Osteocyte (in vitro differentiated cells): ENCODE measurements around the gene OR1J1. TPM values are rescaled to one million over a fixed set of nuclear protein-coding genes. Genes with fewer than 3 reads are reported as not detected.

ENCODE experiments used
- DNase-seq: peaks from one replicate; pipeline ENCODE4 v3.0.0; 2021; ENCODE audit warnings: mixed read lengths; ENCODE audit not compliant: unreplicated experiment; ENCODE audit errors: extremely low spot score
- H3K27ac Mint-ChIP-seq: one replicate; pipeline ENCODE4 v1.8.0; 2021; ENCODE audit warnings: mild to moderate bottlenecking, mixed read lengths; ENCODE audit not compliant: unreplicated experiment
- H3K27me3 Mint-ChIP-seq: one replicate; pipeline ENCODE4 v1.8.0; 2021; ENCODE audit warnings: mixed read lengths; ENCODE audit not compliant: unreplicated experiment
- H3K36me3 Mint-ChIP-seq: one replicate; pipeline ENCODE4 v1.8.0; 2021; ENCODE audit warnings: mixed read lengths; ENCODE audit not compliant: unreplicated experiment
- H3K4me1 Mint-ChIP-seq: one replicate; pipeline ENCODE4 v1.8.0; 2021; ENCODE audit warnings: mixed read lengths; ENCODE audit not compliant: unreplicated experiment
- H3K4me3 Mint-ChIP-seq: one replicate; pipeline ENCODE4 v1.8.0; 2021; ENCODE audit warnings: mild to moderate bottlenecking, moderate library complexity, mixed read lengths; ENCODE audit not compliant: unreplicated experiment
- H3K9me3 Mint-ChIP-seq: one replicate; pipeline ENCODE4 v1.8.0; 2021; ENCODE audit warnings: mixed read lengths; ENCODE audit not compliant: unreplicated experiment
- CTCF ChIP-seq: fragments of 200-600 bp; sonication (generic); IDR thresholded peaks from 2 replicates; pipeline ENCODE4 v1.5.0; 2021; ENCODE audit warnings: antibody characterized with exemption, mild to moderate bottlenecking, moderate library complexity
- total RNA-seq: library from RNA; stranded (reverse); gene quantifications from 2 replicates; pipeline ENCODE4 v1.2.1, GENCODE V29; 2021

Gene OR1J1
- total RNA-seq, 1 donor from 2014 or later = not detected

- Mint-ChIP-seq H3K36me3 (peaks cover 1% of the 10 kb centered on the region), H3K27me3 (peaks cover 7% of the 10 kb centered on the region)
Measured at GRCh38 chr9:122446819-122447484, 30.8 kb downstream of the OR1J1 start.

GRCh38 chr9:122445155-122445749 is 32.5 kb downstream of the OR1J1 start:
- Mint-ChIP-seq H3K4me3 (no peak overlapping the region), H3K4me1 (peaks cover 27% of the 10 kb centered on the region), H3K9me3 (peaks cover 9% of the 10 kb centered on the region), H3K36me3 (peaks cover 1% of the 10 kb centered on the region), H3K27me3 (peaks cover 17% of the 10 kb centered on the region), H3K27ac (peak overlapping the region; percentile 63)
- TF ChIP-seq CTCF = no peak
- no peak for DNase-seq

More at GRCh38 chr9:122446819-122447484, 30.8 kb downstream of the OR1J1 start:
- Mint-ChIP-seq H3K4me3 (no peak overlapping the region), H3K4me1 (peaks cover 27% of the 10 kb centered on the region), H3K27ac (no peak overlapping the region), H3K9me3 (peaks cover 9% of the 10 kb centered on the region)
- no peak for TF ChIP-seq CTCF
- no peak for DNase-seq

- Mint-ChIP-seq H3K27me3 (peaks cover 24% of the 10 kb centered on the region), H3K4me3 (no peak overlapping the region), H3K9me3 (peaks cover 9% of the 10 kb centered on the region), H3K36me3 (peaks cover 1% of the 10 kb centered on the region), H3K4me1 (peaks cover 27% of the 10 kb centered on the region), H3K27ac (peak overlapping the region; percentile 63)
- no peak for DNase-seq
- no peak for TF ChIP-seq CTCF
Measured at GRCh38 chr9:122444041-122444733, 33.5 kb downstream of the OR1J1 start.

- no peak for DNase-seq
- peaks cover under 1% of the 10 kb centered on the region for H3K36me3 Mint-ChIP-seq
- peaks cover 4% of the 10 kb centered on the region for H3K9me3 Mint-ChIP-seq
- peaks cover 27% of the 10 kb centered on the region for H3K4me1 Mint-ChIP-seq
- H3K4me3 Mint-ChIP-seq = no peak overlapping the region
- H3K27ac Mint-ChIP-seq = no peak overlapping the region
- peaks cover 26% of the 10 kb centered on the region for H3K27me3 Mint-ChIP-seq
- no peak for TF ChIP-seq CTCF
Measured at GRCh38 chr9:122442568-122442967, 35.2 kb downstream of the OR1J1 start.

Other genes starting within 250 kb of the OR1J1 start
- not detected in 2 replicates for gene LHX6, start 249.0 kb downstream of the OR1J1 start, total RNA-seq
- 23.2 and 24.2 TPM in 2 replicates for gene RBM18, start 213.1 kb downstream of the OR1J1 start, total RNA-seq
- 26.0 and 26.6 TPM in 2 replicates for gene MRRF, start 213.0 kb downstream of the OR1J1 start, total RNA-seq
- gene PTGS1, start 106.9 kb downstream of the OR1J1 start, total RNA-seq = 2.5 and 3.1 TPM in 2 replicates
- not detected in 2 replicates for gene OR1J2, start 32.9 kb upstream of the OR1J1 start, total RNA-seq
- gene OR1J4, start 41.2 kb upstream of the OR1J1 start, total RNA-seq = not detected in 2 replicates
- gene OR1N1, start 49.4 kb upstream of the OR1J1 start, total RNA-seq = not detected in 2 replicates
- gene OR1N2, start 75.2 kb upstream of the OR1J1 start, total RNA-seq = not detected in 2 replicates
- gene OR1L8, start 105.5 kb upstream of the OR1J1 start, total RNA-seq = not detected in 2 replicates
- gene OR1Q1, start 136.8 kb upstream of the OR1J1 start, total RNA-seq = not detected in 2 replicates
- gene OR1B1, start 179.7 kb upstream of the OR1J1 start, total RNA-seq = not detected in 2 replicates
- gene OR1L1, start 183.8 kb upstream of the OR1J1 start, total RNA-seq = not detected in 2 replicates
- gene OR1L3, start 197.2 kb upstream of the OR1J1 start, total RNA-seq = not detected in 2 replicates
- not detected in 2 replicates for gene OR1L4, start 246.1 kb upstream of the OR1J1 start, total RNA-seq